Brain microvascular endothelial cell (primary cell): ENCODE measurements around the gene AK5.

Source experiments
- DNase-seq: peaks from one replicate; pipeline ENCODE4 v3.0.0-alpha.2; 2020
- H3K27ac ChIP-seq: fragments of 250-450 bp; sonication (Bioruptor Pico); 2 replicates; pipeline ENCODE4 v1.5.1; 2020; ENCODE audit warnings: mild to moderate bottlenecking, moderate library complexity
- H3K27me3 ChIP-seq: fragments of 250-450 bp; sonication (Bioruptor Pico); replicated peaks from 2 replicates; pipeline ENCODE4 v1.5.1; 2020; ENCODE audit warnings: mild to moderate bottlenecking
- H3K36me3 ChIP-seq: fragments of 250-450 bp; sonication (Bioruptor Pico); replicated peaks from 2 replicates; pipeline ENCODE4 v1.5.1; 2020; ENCODE audit warnings: mild to moderate bottlenecking
- H3K4me3 ChIP-seq: 2 replicates; pipeline ENCODE4 v1.5.1; 2011; ENCODE audit warnings: low read depth, mild to moderate bottlenecking, control low read depth, low read length, moderate library complexity
- CTCF ChIP-seq: IDR thresholded peaks from 2 replicates; pipeline ENCODE4 v1.5.1; 2011; ENCODE audit warnings: low read depth, mild to moderate bottlenecking, moderate library complexity, low read length, control low read depth, inconsistent platforms; ENCODE audit errors: missing control alignments
- in situ Hi-C: cut with HindIII; loops from 2 replicates; pipeline ENCODE4 v1.10.0; 2017; ENCODE audit warnings: low sequenced_read_pairs, low pct_ligation_motif_present

The AK5 gene

GRCh38 chr1:77356136-77356535 lies 74.3 kb downstream of the AK5 start:
- no peak overlapping the region for H3K27ac ChIP-seq
- no peaks in the 10 kb centered on the region for H3K36me3 ChIP-seq
- no peak for TF ChIP-seq CTCF
- H3K27me3 ChIP-seq: no peaks in the 10 kb centered on the region
- no peak overlapping the region for H3K4me3 ChIP-seq
- DNase-seq: no peak
- in situ Hi-C loops: no loop called here

GRCh38 chr1:77360256-77360655 lies 78.4 kb downstream of the AK5 start:
- no peak overlapping the region for H3K27ac ChIP-seq
- H3K27me3 ChIP-seq: no peaks in the 10 kb centered on the region
- no peak for TF ChIP-seq CTCF
- no peaks in the 10 kb centered on the region for H3K36me3 ChIP-seq
- in situ Hi-C loops: no loop called here
- DNase-seq: no peak
- H3K4me3 ChIP-seq: no peak overlapping the region

GRCh38 chr1:77361621-77362020 lies 79.8 kb downstream of the AK5 start:
- TF ChIP-seq CTCF: no peak
- H3K4me3 ChIP-seq: no peak overlapping the region
- H3K27ac ChIP-seq: no peak overlapping the region
- no peaks in the 10 kb centered on the region for H3K36me3 ChIP-seq
- H3K27me3 ChIP-seq: no peaks in the 10 kb centered on the region
- no peak for DNase-seq
- in situ Hi-C loops: no loop called here

GRCh38 chr1:77370161-77370560 lies 88.3 kb downstream of the AK5 start:
- no peaks in the 10 kb centered on the region for H3K27me3 ChIP-seq
- no peak for DNase-seq
- no peak overlapping the region for H3K27ac ChIP-seq
- H3K36me3 ChIP-seq: no peaks in the 10 kb centered on the region
- H3K4me3 ChIP-seq: no peak overlapping the region
- in situ Hi-C loops: no loop called here
- TF ChIP-seq CTCF: no peak

- H3K27ac ChIP-seq: peak overlapping the region; percentile 17
- H3K36me3 ChIP-seq: no peaks in the 10 kb centered on the region
- H3K4me3 ChIP-seq: no peak overlapping the region
- no peak for TF ChIP-seq CTCF
- DNase-seq: peak; percentile 81
- H3K27me3 ChIP-seq: no peaks in the 10 kb centered on the region
- in situ Hi-C loops: no loop called here
Measured at GRCh38 chr1:77370583-77371306, 88.9 kb downstream of the AK5 start.

GRCh38 chr1:77371396-77371795 lies 89.6 kb downstream of the AK5 start:
- no peak for TF ChIP-seq CTCF
- Histone ChIP-seq H3K36me3 (no peaks in the 10 kb centered on the region), H3K27me3 (no peaks in the 10 kb centered on the region), H3K27ac (no peak overlapping the region), H3K4me3 (no peak overlapping the region)
- no peak for DNase-seq
- in situ Hi-C loops: no loop called here
